ENCODE results near the gene RAB3GAP1.
"Not testable (repeated sequence)": the region's sequence is repeated elsewhere in the genome, so short reads cannot be mapped to it uniquely, and the experiment has no call there.

- not testable (repeated sequence) for TF ChIP-seq EZH2 (optimal IDR thresholded peaks at IDR 0.05; ENCODE audit: low read depth, low read length); CTCF (IDR thresholded peaks at IDR 0.05; ENCODE audit: low read length)
Observed at GRCh38 chr2:135105513-135106316, 53.6 kb downstream of the RAB3GAP1 start.
